ENCODE data around the gene C10orf90. TPM values are rescaled to one million over a fixed set of nuclear protein-coding genes. Genes with fewer than 3 reads are reported as not detected.

The C10orf90 gene
- total and polyA plus RNA-seq, 2 of the 8 experiments (the other 6 are each of a cell fraction or from before 2014, with no cell fraction given) = 0.21 TPM; not detected in 1

GRCh38 chr10:126609566-126609965 lies 60.9 kb downstream of the C10orf90 start:
- H3K79me2 ChIP-seq (ENCODE audit: control insufficient read depth in 1 of 2, insufficient read depth in 2 of 2, low read length in 2 of 2) = no peaks in the 10 kb centered on the region
- H2BK12ac ChIP-seq (ENCODE audit: low read depth, low read length) = no peak overlapping the region
- no peak overlapping the region for H3K4ac ChIP-seq (replicated peaks; ENCODE audit: insufficient read length, low read depth, low read length)
- H3K27me3 ChIP-seq (replicated peaks in 1 of 4; ENCODE audit: control insufficient read depth in 3 of 4, extremely low read depth in 1 of 4, insufficient read depth in 3 of 4, low read length in 3 of 4) = no peaks in the 10 kb centered on the region
- DNase-seq (ENCODE audit: low read depth in 1 of 2, low spot score in 2 of 2) = no peak
- no peaks in the 10 kb centered on the region for H3K79me1 ChIP-seq (ENCODE audit: low read depth, low read length)
- H4K91ac ChIP-seq (replicated peaks; ENCODE audit: insufficient read length, low read length) = no peak overlapping the region
- H3K14ac ChIP-seq (ENCODE audit: insufficient read length) = no peak overlapping the region
- H3K23me2 ChIP-seq (ENCODE audit: low read depth, low read length) = no peaks in the 10 kb centered on the region
- no peak overlapping the region for H2BK20ac ChIP-seq (ENCODE audit: low read length)
- H4K8ac ChIP-seq (ENCODE audit: extremely low read depth, insufficient read depth, low read length) = no peak overlapping the region
- no peaks in the 10 kb centered on the region for H3K36me3 ChIP-seq (ENCODE audit: control insufficient read depth in 2 of 4, insufficient read depth in 4 of 4, low read length in 3 of 4)
- H3K4me3 ChIP-seq (ENCODE audit: extremely low read depth in 1 of 4, insufficient read depth in 2 of 4, low read depth in 3 of 4, low read length in 4 of 4) = no peak overlapping the region
- H3K9ac ChIP-seq (replicated peaks in 1 of 4; ENCODE audit: extremely low read depth in 1 of 4, low read depth in 3 of 4, low read length in 3 of 4) = no peak overlapping the region
- no peak overlapping the region for H2BK120ac ChIP-seq (replicated peaks; ENCODE audit: low read depth, low read length)
- H4K5ac ChIP-seq (ENCODE audit: insufficient read length, low read depth, low read length) = no peak overlapping the region
- no peaks in the 10 kb centered on the region for H4K20me1 ChIP-seq (replicated peaks in 1 of 2; ENCODE audit: control insufficient read depth in 1 of 2, insufficient read depth in 2 of 2, low read length in 2 of 2)
- no peak overlapping the region for H3K56ac ChIP-seq (replicated peaks; ENCODE audit: insufficient read length, low read depth, low read length)
- 85% methylated on average over 3 of the region's 4 CpGs; no CpG with 5 or more reads in 1 of the 2 experiments for WGBS, 2 experiments (ENCODE audit: extremely low coverage in 1 of 2, insufficient coverage in 1 of 2, insufficient read length in 1 of 2, insufficient replicate concordance in 2 of 2, low coverage in 1 of 2, low lambda C conversion rate in 2 of 2, missing lambda C conversion rate in 1 of 2)
- no peak for FAIRE-seq
- no peak overlapping the region for H2AK5ac ChIP-seq (ENCODE audit: low read depth, low read length)
- H3K4me1 ChIP-seq (replicated peaks in 1 of 4; ENCODE audit: control insufficient read depth in 3 of 4, insufficient read depth in 4 of 4, low read length in 3 of 4) = no peaks in the 10 kb centered on the region
- H3K18ac ChIP-seq (ENCODE audit: extremely low read depth, low read length) = no peak overlapping the region
- ChIA-PET POLR2A (ENCODE audit: partially characterized antibody) (no interaction called here), CTCF (ENCODE audit: partially characterized antibody) (no interaction called here)
- no peak overlapping the region for H3K23ac ChIP-seq (ENCODE audit: insufficient read length)
- no peak overlapping the region for H2AFZ ChIP-seq (ENCODE audit: low read length)
- H3K9me3 ChIP-seq (ENCODE audit: insufficient read depth in 2 of 2, low read depth in 1 of 2, low read length in 1 of 2) = no peaks in the 10 kb centered on the region
- H2BK5ac ChIP-seq (ENCODE audit: low read depth, low read length) = no peak overlapping the region
- H3K27ac ChIP-seq (ENCODE audit: low read depth, low read length) = no peak overlapping the region
- H3K4me2 ChIP-seq (ENCODE audit: insufficient read depth in 1 of 2, low read depth in 2 of 2, low read length in 2 of 2) = no peak overlapping the region
- H2BK15ac ChIP-seq (ENCODE audit: low read length) = no peak overlapping the region
- TF ChIP-seq SP1 (IDR thresholded peaks at IDR 0.05; ENCODE audit: low read depth, low read length) (no peak), YY1 (IDR thresholded peaks at IDR 0.05; ENCODE audit: low read depth, low read length) (no peak), GTF2F1 (IDR thresholded peaks at IDR 0.05; ENCODE audit: borderline replicate concordance, low read depth, low read length) (no peak), HDAC6 (IDR thresholded peaks at IDR 0.05; ENCODE audit: low read depth, low read length) (no peak), E2F6 (IDR thresholded peaks at IDR 0.05) (no peak), TBP (IDR thresholded peaks at IDR 0.05; ENCODE audit: low read depth, low read length) (no peak), POLR2AphosphoS5 (IDR thresholded peaks at IDR 0.05; ENCODE audit: low read depth, low read length) (no peak), SIN3A (conservative IDR thresholded peaks at IDR 0.05 in 1 of 2, IDR thresholded peaks at IDR 0.05 in 1 of 2; ENCODE audit: low read depth in 1 of 2, low read length in 2 of 2) (no peak), MAFK (IDR thresholded peaks at IDR 0.05; ENCODE audit: low read depth, low read length) (no peak), TAF7 (optimal IDR thresholded peaks at IDR 0.05; ENCODE audit: borderline replicate concordance, low read depth, low read length) (no peak), SRF (IDR thresholded peaks at IDR 0.05; ENCODE audit: low read depth, low read length) (no peak), CBX5 (IDR thresholded peaks at IDR 0.05; ENCODE audit: low read depth, low read length) (no peak), BACH1 (IDR thresholded peaks at IDR 0.05; ENCODE audit: low read length) (no peak), SP4 (IDR thresholded peaks at IDR 0.05; ENCODE audit: low read length) (no peak), BRCA1 (IDR thresholded peaks at IDR 0.05; ENCODE audit: low read depth, low read length) (no peak), CEBPB (IDR thresholded peaks at IDR 0.05; ENCODE audit: low read depth, low read length) (no peak), ASH2L (IDR thresholded peaks at IDR 0.05; ENCODE audit: low read length) (no peak)

Measured in H1 (cell line).